Smooth muscle cell of the brain vasculature (primary cell): ENCODE measurements around the gene EPHX1.
"Not testable (repeated sequence)": the region's sequence is repeated elsewhere in the genome, so short reads cannot be mapped to it uniquely, and the experiment has no call there.

Experiments
- DNase-seq: peaks from one replicate; pipeline ENCODE4 v3.0.0-alpha.2; 2012; ENCODE audit warnings: low read depth, low spot score

EPHX1 gene

GRCh38 chr1:225880636-225881035 lies 70.7 kb downstream of the EPHX1 start:
- DNase-seq = no peak

GRCh38 chr1:225881081-225881958 lies 71.4 kb downstream of the EPHX1 start:
- DNase-seq = no peak

- no peak for DNase-seq
These were observed 72.2 kb downstream of the EPHX1 start, which contains the start of gene TMEM63A for GRCh38 chr1:225881959-225882693. Gene TMEM63A, minus strand, starts transcription at chr1:225882380. Its CDS starts 4,800 bp downstream, at chr1:225877580.

DNA sequence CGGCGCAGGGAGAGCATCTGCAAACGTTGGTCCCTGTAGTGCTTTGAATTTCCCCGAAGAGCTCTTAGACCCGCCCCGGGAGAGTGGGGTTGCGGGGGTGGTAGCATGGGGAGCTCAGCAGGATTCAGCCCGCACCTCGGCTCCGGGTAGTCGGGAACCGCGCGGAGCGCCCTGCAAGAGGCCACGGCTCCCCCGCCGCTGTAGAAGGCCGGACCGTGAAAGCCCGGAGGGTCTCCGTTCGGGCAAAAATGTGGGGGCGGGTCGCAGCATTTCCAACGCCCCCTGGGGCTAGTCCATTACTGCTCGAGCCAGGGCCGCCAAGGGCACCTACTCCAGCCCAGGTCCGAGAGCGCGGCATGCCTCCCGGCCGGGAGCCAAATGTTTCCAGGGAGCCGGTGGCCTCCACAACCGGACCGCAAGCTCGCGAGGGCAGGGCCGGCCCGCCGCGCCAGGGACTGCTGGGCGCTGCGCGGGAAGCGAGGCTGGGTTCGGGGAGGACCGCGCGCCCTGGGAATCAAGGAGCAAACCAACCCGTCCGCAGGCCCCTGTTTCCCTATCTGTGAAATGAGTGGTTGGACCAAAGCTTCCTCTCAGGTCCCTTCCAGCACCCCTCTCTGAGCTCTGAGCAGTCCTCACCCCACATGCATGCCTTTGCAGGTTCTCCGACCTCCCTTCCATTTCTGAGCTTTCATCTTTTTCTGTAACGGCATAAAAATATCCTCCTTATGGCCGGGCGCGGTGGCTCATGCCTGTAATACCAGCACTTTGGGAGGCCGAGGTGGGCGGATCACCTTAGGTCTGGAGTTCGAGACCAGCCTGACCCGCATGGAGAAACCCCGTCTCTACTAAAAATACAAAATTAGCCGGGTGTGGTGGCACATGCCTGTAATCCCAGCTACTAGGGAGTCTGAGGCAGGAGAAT lies 73.0 kb downstream of the EPHX1 start:
- no peak for DNase-seq

GRCh38 chr1:225883616-225884265 lies 73.8 kb downstream of the EPHX1 start:
- no peak for DNase-seq

- no peak for DNase-seq
These were observed 75.4 kb downstream of the EPHX1 start for GRCh38 chr1:225885336-225885735.

DNA sequence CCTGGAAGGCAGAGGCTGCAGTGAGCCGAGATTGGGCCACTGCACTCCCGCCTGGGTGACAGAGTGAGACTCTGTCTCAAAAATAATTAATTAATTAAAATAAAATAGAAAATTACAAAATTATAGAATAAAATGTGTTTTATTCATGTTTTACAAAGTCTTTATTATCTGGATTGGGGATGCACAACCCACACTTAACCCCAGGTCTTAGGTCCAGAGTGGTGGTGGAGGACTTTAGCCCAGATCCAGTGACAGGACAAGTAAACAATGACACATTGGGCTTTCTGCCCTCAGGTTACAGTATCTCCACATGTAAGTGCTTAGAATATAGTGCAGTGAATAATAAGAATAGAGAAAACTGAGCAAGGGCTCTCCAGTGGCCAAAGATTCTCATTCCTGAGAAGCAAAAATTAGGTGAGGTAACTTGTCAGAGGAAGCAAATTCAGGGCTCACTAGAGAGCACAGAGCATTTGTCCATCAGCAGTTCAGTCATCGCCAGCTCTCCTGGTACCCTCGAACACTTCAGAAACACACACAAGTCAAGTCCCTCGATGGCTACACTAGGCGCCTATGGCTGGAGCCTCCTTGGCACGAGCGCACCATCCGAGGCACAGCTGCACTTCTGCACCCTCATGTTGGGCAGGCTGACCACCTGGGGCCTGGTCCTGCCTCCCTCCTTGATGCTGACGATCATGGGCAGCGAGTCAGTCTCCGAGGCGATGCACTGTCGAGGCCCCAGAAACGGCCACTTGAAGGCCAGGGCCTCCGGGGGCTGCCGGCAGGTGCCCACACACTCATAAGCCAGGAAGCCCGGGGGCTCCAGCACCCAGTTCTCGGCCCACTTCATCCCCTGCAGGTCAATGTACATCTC lies 76.5 kb downstream of the EPHX1 start:
- no peak for DNase-seq

- DNase-seq = no peak
These were observed 77.0 kb downstream of the EPHX1 start for GRCh38 chr1:225887030-225887314.

GRCh38 chr1:225887554-225888288 lies 77.8 kb downstream of the EPHX1 start:
- not testable (repeated sequence) for DNase-seq

DNA sequence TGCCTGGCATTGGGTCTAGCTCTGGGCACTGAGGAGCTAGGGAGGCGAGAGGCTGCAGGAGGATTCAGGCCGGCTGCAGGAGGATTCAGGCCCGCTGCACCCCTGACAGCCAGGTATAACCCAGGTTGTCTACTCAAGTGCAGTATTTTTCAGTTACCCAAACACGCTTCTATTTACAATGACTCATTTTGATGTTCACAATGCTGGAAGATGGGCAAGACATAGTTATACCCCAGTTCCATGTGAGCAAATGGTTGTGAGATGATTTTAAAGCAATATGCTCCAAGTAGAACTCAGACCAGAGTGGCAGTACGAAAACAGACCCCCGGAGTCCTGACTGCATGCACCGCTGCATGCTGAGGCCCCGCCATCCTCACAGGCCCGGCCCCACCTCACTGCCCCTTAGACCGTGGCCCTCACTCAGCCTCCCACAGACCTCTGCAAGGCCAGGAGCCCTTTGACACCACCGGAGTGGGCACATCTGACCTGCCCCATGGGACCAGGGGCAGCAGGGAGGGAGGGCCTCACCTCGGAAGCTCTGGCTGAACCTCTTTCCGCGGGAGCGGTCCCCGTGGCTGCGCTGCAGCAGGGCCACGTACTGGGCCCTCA lies 78.5 kb downstream of the EPHX1 start:
- no peak for DNase-seq

GRCh38 chr1:225888898-225889601 lies 79.1 kb downstream of the EPHX1 start, which contains the start of gene LEFTY1:
Gene LEFTY1, minus strand, starts transcription at chr1:225889146. Its CDS starts 80 bp downstream, at chr1:225889066.
- DNase-seq = no peak

DNA sequence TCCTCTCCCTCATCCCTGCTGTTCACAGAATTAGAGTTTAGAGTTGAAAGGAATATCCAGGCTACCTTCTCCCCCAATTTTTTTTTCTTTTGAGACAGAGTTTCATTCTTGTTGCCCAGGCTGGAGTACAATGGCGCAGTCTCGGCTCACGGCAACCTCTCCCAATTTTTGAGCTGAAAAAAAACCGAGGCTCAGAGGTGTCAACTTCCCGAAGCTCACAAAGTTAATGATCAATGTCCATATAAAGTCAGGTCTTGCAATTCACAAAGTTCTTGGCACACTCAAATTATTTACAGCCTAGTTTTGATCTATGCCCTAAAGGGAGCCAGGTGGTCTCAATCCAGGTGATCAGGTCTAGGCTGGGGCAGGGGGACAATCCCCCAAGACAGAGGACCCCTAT lies 79.8 kb downstream of the EPHX1 start:
- DNase-seq = no peak

DNA sequence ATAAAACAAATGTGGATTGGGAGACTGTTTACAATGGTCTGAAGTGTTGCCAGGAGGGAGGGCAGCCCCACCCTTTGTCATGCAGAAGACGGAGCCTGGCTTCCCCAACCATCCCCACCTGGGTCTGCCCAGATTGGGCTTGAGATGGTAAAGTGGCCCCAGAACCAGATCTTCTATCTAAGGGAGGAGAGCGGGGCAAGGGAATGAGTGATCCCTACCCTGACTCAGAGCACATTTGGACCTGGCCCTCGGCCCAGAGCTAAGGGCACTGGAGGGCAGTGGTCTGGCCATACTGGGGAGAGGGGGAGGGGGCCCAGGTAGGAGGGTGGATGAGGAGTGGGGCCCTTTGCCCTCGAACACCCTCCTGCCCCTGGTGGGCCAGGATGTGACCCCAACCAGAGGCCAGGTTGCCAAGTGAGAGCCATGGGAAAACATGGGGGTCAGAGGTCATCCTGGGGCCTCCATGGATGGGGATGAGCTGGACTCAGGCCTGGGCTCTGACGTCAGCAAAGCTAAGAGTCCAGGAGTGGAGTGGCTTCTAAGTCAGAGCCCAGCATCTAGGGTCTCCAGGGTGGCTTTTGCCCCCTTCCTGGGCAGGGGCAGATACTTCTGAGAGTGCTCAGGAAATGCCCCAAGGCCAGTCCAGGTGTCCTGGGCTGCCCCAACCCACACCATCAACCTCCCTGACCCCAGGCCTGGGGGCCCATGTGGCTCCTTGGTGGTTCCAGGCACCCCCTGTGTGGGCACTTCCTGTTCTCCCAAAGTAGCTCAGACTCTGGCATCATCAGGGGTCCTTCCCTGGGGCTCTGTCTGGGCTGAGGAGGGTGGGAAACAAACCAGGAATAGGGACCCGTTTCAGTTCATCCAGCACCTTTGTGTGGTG lies 80.7 kb downstream of the EPHX1 start:
- no peak for DNase-seq

DNA sequence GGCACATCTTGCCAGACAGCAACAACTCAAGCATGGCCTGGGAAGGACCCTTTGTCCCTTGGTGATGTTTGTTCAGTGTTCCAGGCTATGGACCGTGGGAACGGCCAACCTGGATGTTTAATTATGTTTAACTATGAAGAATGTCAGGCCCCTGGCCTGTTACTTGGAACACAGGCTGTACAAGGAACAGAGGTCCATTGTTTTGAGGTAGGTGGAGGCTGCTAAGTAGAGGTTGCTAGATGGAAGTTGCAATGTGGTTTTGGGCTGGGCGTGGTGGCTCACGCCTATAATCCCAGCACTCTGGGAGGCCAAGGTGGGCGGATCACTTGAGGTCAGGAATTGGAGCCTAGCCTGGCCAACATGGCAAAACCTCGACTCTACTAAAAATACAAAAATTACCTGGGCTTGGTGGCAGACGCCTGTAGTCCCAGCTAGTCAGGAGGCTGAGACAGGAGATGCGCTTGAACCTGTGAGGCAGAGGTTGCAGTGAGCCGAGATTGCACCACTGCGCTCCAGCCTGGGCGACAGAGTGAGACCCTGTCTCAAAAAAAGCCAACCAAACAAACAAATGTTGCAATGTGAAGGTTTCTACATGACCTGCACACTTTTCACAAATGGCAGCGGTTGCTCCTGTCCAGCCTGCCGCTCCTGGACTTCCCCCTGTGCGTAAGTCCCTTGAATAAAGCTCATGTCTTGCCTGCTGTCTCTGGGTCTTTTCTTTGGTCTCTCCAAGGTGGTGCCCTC lies 81.5 kb downstream of the EPHX1 start:
- DNase-seq = no peak

- DNase-seq = no peak
These were observed 82.4 kb downstream of the EPHX1 start for GRCh38 chr1:225892307-225892706.
